ENCODE measurements around the gene SCN1B. TPM values are rescaled to one million over a fixed set of nuclear protein-coding genes. Genes with fewer than 3 reads are reported as not detected.
A peak's percentile ranks its signal among the peaks of the same experiment; 100 is the strongest.

SCN1B gene
- total and polyA plus RNA-seq, 5 donors from 2014 or later: 0.08 to 2.0 (median 0.17) TPM; not detected in 1

- H3K4me3 Mint-ChIP-seq: no peak overlapping the region
- Histone ChIP-seq H3K27me3 (ENCODE audit: control insufficient read depth, insufficient read depth, low read length) (no peaks in the 10 kb centered on the region), H3K36me3 (ENCODE audit: control insufficient read depth, insufficient read depth, low read length) (no peaks in the 10 kb centered on the region), H3K27ac (ENCODE audit: insufficient read depth, low read length, poor library complexity, severe bottlenecking) (no peak overlapping the region), H3K4me1 (ENCODE audit: control insufficient read depth, insufficient read depth, low read length, poor library complexity, severe bottlenecking) (peaks cover 6% of the 10 kb centered on the region), H3K4me3 (ENCODE audit: low read depth, low read length) (no peak overlapping the region), H3K9me3 (ENCODE audit: control insufficient read depth in 2 of 2, low read length in 2 of 2) (no peaks in the 10 kb centered on the region)
- peaks cover 5% of the 10 kb centered on the region for H3K27me3 Mint-ChIP-seq
- peak overlapping the region in 1 of 3 donors; percentile 3 for H3K27ac Mint-ChIP-seq
- peaks cover 0 to 7% (median 5%) of the 10 kb centered on the region in 4 donors for H3K4me1 Mint-ChIP-seq
- DNase-seq (no peak), ATAC-seq (ENCODE audit: low read depth in 2 of 2) (peak in 1 of 2 donors; percentile 29)
- H3K9me3 Mint-ChIP-seq: peaks cover 0 to 2% (median 0%) of the 10 kb centered on the region in 7 donors
- no peaks in the 10 kb centered on the region for H3K36me3 Mint-ChIP-seq
Measured at GRCh38 chr19:35063940-35064818, 33.9 kb downstream of the SCN1B start.

- H3K4me3 ChIP-seq (ENCODE audit: low read depth, low read length): no peak overlapping the region
- H3K4me1 Mint-ChIP-seq: peaks cover 0 to 7% (median 5%) of the 10 kb centered on the region in 4 donors
- no peak overlapping the region for H3K27ac ChIP-seq (ENCODE audit: insufficient read depth, low read length, poor library complexity, severe bottlenecking)
- H3K4me1 ChIP-seq (ENCODE audit: control insufficient read depth, insufficient read depth, low read length, poor library complexity, severe bottlenecking): peaks cover 6% of the 10 kb centered on the region
- no peak overlapping the region for H3K27ac Mint-ChIP-seq
- peaks cover 2 to 5% of the 10 kb centered on the region in 2 experiments for H3K9me3 ChIP-seq (ENCODE audit: control insufficient read depth in 2 of 2, low read length in 2 of 2)
- no peak for ATAC-seq (ENCODE audit: low read depth in 2 of 2)
- peaks cover 4% of the 10 kb centered on the region for H3K27me3 ChIP-seq (ENCODE audit: control insufficient read depth, insufficient read depth, low read length)
- no peak overlapping the region for H3K4me3 Mint-ChIP-seq
- peaks cover 0 to 7% (median 0%) of the 10 kb centered on the region in 7 donors for H3K9me3 Mint-ChIP-seq
- H3K36me3 ChIP-seq (ENCODE audit: control insufficient read depth, insufficient read depth, low read length): no peaks in the 10 kb centered on the region
- peaks cover 11% of the 10 kb centered on the region for H3K27me3 Mint-ChIP-seq
- H3K36me3 Mint-ChIP-seq: no peaks in the 10 kb centered on the region
- no peak for DNase-seq
Measured at GRCh38 chr19:35065574-35065973, 35.3 kb downstream of the SCN1B start.

GRCh38 chr19:35066121-35066520 is 35.9 kb downstream of the SCN1B start:
- Mint-ChIP-seq H3K27me3 (peaks cover 11% of the 10 kb centered on the region), H3K4me1 (peaks cover 0 to 7% (median 5%) of the 10 kb centered on the region in 4 donors), H3K9me3 (peaks cover 0 to 10% (median 0%) of the 10 kb centered on the region in 7 donors), H3K36me3 (no peaks in the 10 kb centered on the region), H3K4me3 (no peak overlapping the region), H3K27ac (no peak overlapping the region)
- Histone ChIP-seq H3K4me1 (ENCODE audit: control insufficient read depth, insufficient read depth, low read length, poor library complexity, severe bottlenecking) (peaks cover 6% of the 10 kb centered on the region), H3K27me3 (ENCODE audit: control insufficient read depth, insufficient read depth, low read length) (peaks cover 4% of the 10 kb centered on the region), H3K36me3 (ENCODE audit: control insufficient read depth, insufficient read depth, low read length) (no peaks in the 10 kb centered on the region), H3K27ac (ENCODE audit: insufficient read depth, low read length, poor library complexity, severe bottlenecking) (no peak overlapping the region), H3K9me3 (ENCODE audit: control insufficient read depth in 2 of 2, low read length in 2 of 2) (peaks cover 4 to 7% of the 10 kb centered on the region in 2 experiments), H3K4me3 (ENCODE audit: low read depth, low read length) (no peak overlapping the region)
- DNase-seq (no peak), ATAC-seq (ENCODE audit: low read depth in 2 of 2) (no peak)

- Histone ChIP-seq H3K27ac (ENCODE audit: insufficient read depth, low read length, poor library complexity, severe bottlenecking) (no peak overlapping the region), H3K9me3 (ENCODE audit: control insufficient read depth in 2 of 2, low read length in 2 of 2) (peaks cover 4 to 7% of the 10 kb centered on the region in 2 experiments), H3K4me1 (ENCODE audit: control insufficient read depth, insufficient read depth, low read length, poor library complexity, severe bottlenecking) (peaks cover 6% of the 10 kb centered on the region), H3K36me3 (ENCODE audit: control insufficient read depth, insufficient read depth, low read length) (no peaks in the 10 kb centered on the region), H3K27me3 (ENCODE audit: control insufficient read depth, insufficient read depth, low read length) (peaks cover 4% of the 10 kb centered on the region), H3K4me3 (ENCODE audit: low read depth, low read length) (no peak overlapping the region)
- peak; percentile 75 to 86 (median 85) for DNase-seq
- peak; percentile 84 to 85 for ATAC-seq (ENCODE audit: low read depth in 2 of 2)
- Mint-ChIP-seq H3K4me3 (peak overlapping the region in 1 of 4 donors; percentile 41), H3K27ac (no peak overlapping the region), H3K36me3 (no peaks in the 10 kb centered on the region), H3K9me3 (peaks cover 0 to 10% (median 0%) of the 10 kb centered on the region in 7 donors), H3K27me3 (peaks cover 11% of the 10 kb centered on the region), H3K4me1 (peaks cover 0 to 7% (median 5%) of the 10 kb centered on the region in 4 donors)
Measured at GRCh38 chr19:35066691-35067563, 36.7 kb downstream of the SCN1B start.

- peaks cover 4% of the 10 kb centered on the region for H3K27me3 ChIP-seq (ENCODE audit: control insufficient read depth, insufficient read depth, low read length)
- Mint-ChIP-seq H3K27me3 (peaks cover 11% of the 10 kb centered on the region), H3K36me3 (no peaks in the 10 kb centered on the region)
Measured at GRCh38 chr19:35068941-35069634, 38.8 kb downstream of the SCN1B start.

GRCh38 chr19:35069696-35070095 is 39.4 kb downstream of the SCN1B start:
- H3K4me1 ChIP-seq (ENCODE audit: control insufficient read depth, insufficient read depth, low read length, poor library complexity, severe bottlenecking): peaks cover 6% of the 10 kb centered on the region
- peaks cover 4% of the 10 kb centered on the region for H3K27me3 ChIP-seq (ENCODE audit: control insufficient read depth, insufficient read depth, low read length)
- H3K36me3 ChIP-seq (ENCODE audit: control insufficient read depth, insufficient read depth, low read length): no peaks in the 10 kb centered on the region
- Mint-ChIP-seq H3K9me3 (peaks cover 0 to 10% (median 0%) of the 10 kb centered on the region in 7 donors), H3K4me3 (no peak overlapping the region), H3K4me1 (peaks cover 0 to 7% (median 5%) of the 10 kb centered on the region in 4 donors), H3K27me3 (peaks cover 11% of the 10 kb centered on the region), H3K27ac (no peak overlapping the region), H3K36me3 (no peaks in the 10 kb centered on the region)
- no peak overlapping the region for H3K4me3 ChIP-seq (ENCODE audit: low read depth, low read length)
- ATAC-seq (ENCODE audit: low read depth in 2 of 2) (no peak), DNase-seq (no peak)
- H3K27ac ChIP-seq (ENCODE audit: insufficient read depth, low read length, poor library complexity, severe bottlenecking): no peak overlapping the region
- peaks cover 4 to 7% of the 10 kb centered on the region in 2 experiments for H3K9me3 ChIP-seq (ENCODE audit: control insufficient read depth in 2 of 2, low read length in 2 of 2)

More at GRCh38 chr19:35068941-35069634, 38.8 kb downstream of the SCN1B start:
- Histone ChIP-seq H3K36me3 (ENCODE audit: control insufficient read depth, insufficient read depth, low read length) (no peaks in the 10 kb centered on the region), H3K27ac (ENCODE audit: insufficient read depth, low read length, poor library complexity, severe bottlenecking) (no peak overlapping the region), H3K9me3 (ENCODE audit: control insufficient read depth in 2 of 2, low read length in 2 of 2) (peaks cover 4 to 7% of the 10 kb centered on the region in 2 experiments), H3K4me3 (ENCODE audit: low read depth, low read length) (no peak overlapping the region), H3K4me1 (ENCODE audit: control insufficient read depth, insufficient read depth, low read length, poor library complexity, severe bottlenecking) (peaks cover 6% of the 10 kb centered on the region)
- DNase-seq: no peak
- H3K27ac Mint-ChIP-seq: no peak overlapping the region
- H3K4me3 Mint-ChIP-seq: no peak overlapping the region
- ATAC-seq (ENCODE audit: low read depth in 2 of 2): no peak
- peaks cover 0 to 7% (median 5%) of the 10 kb centered on the region in 4 donors for H3K4me1 Mint-ChIP-seq
- H3K9me3 Mint-ChIP-seq: peaks cover 0 to 10% (median 0%) of the 10 kb centered on the region in 7 donors

- H3K27ac Mint-ChIP-seq: no peak overlapping the region
Measured at GRCh38 chr19:35070471-35070870, 40.2 kb downstream of the SCN1B start.

More at GRCh38 chr19:35070471-35070870, 40.2 kb downstream of the SCN1B start:
- no peaks in the 10 kb centered on the region for H3K36me3 ChIP-seq (ENCODE audit: control insufficient read depth, insufficient read depth, low read length)
- H3K9me3 Mint-ChIP-seq: peaks cover 0 to 10% (median 0%) of the 10 kb centered on the region in 7 donors
- no peak overlapping the region for H3K4me3 ChIP-seq (ENCODE audit: low read depth, low read length)
- peaks cover 4% of the 10 kb centered on the region for H3K27me3 ChIP-seq (ENCODE audit: control insufficient read depth, insufficient read depth, low read length)
- DNase-seq: no peak
- H3K27me3 Mint-ChIP-seq: peaks cover 11% of the 10 kb centered on the region
- H3K4me1 Mint-ChIP-seq: peaks cover 0 to 7% (median 5%) of the 10 kb centered on the region in 4 donors
- peaks cover 6% of the 10 kb centered on the region for H3K4me1 ChIP-seq (ENCODE audit: control insufficient read depth, insufficient read depth, low read length, poor library complexity, severe bottlenecking)
- no peak for ATAC-seq (ENCODE audit: low read depth in 2 of 2)
- H3K9me3 ChIP-seq (ENCODE audit: control insufficient read depth in 2 of 2, low read length in 2 of 2): peaks cover 4 to 7% of the 10 kb centered on the region in 2 experiments
- H3K27ac ChIP-seq (ENCODE audit: insufficient read depth, low read length, poor library complexity, severe bottlenecking): no peak overlapping the region
- H3K36me3 Mint-ChIP-seq: no peaks in the 10 kb centered on the region
- H3K4me3 Mint-ChIP-seq: no peak overlapping the region

Data from CD4-positive, CD25-positive, alpha-beta regulatory T cell (primary cell).